Measurements from ENCODE around the gene OXT. TPM values are rescaled to one million over a fixed set of nuclear protein-coding genes. Genes with fewer than 3 reads are reported as not detected.

Gene OXT
- total RNA-seq, 1 experiment from 2014 or later: not detected

- H3K27me3 ChIP-seq (ENCODE audit: insufficient read depth, low read length): no peaks in the 10 kb centered on the region
- no peak overlapping the region for H2AFZ ChIP-seq (ENCODE audit: low read length)
- no peak for DNase-seq
- no peak overlapping the region for H3K4me2 ChIP-seq (ENCODE audit: insufficient read depth, insufficient read length, low read length)
- no peak overlapping the region for H3K9ac ChIP-seq (ENCODE audit: extremely low read depth, insufficient read length, low read length)
- H3K79me2 ChIP-seq (ENCODE audit: insufficient read depth, low read length): no peaks in the 10 kb centered on the region
- H3K56ac ChIP-seq (ENCODE audit: insufficient read length, low read depth, low read length): no peak overlapping the region
- no peaks in the 10 kb centered on the region for H3K9me3 Mint-ChIP-seq
- peak overlapping the region in 1 of 3 experiments; percentile 37; a peak in 2 of 7 replicates for H3K27ac Mint-ChIP-seq
- no peak overlapping the region for H2BK120ac ChIP-seq (ENCODE audit: low read depth, low read length, poor library complexity, severe bottlenecking)
- H2BK15ac ChIP-seq (ENCODE audit: low read depth, low read length): no peak overlapping the region
- no peak overlapping the region for H4K5ac ChIP-seq (ENCODE audit: insufficient read length, low read depth, low read length)
- no peak overlapping the region for H4K91ac ChIP-seq (ENCODE audit: insufficient read length, low read depth, low read length)
- H2AK5ac ChIP-seq (ENCODE audit: insufficient read length, low read length): no peak overlapping the region
- peaks cover 8% of the 10 kb centered on the region; the same call in 1 of the 2 replicates for H3K4me1 ChIP-seq (ENCODE audit: insufficient read depth, low read length)
- H3K27ac ChIP-seq (ENCODE audit: insufficient read length, low read depth, low read length): no peak overlapping the region
- H3K36me3 Mint-ChIP-seq (ENCODE audit: insufficient read depth in 1 of 3, low read depth in 3 of 3): peaks cover 18 to 61% (median 54%) of the 10 kb centered on the region in 3 experiments
- peaks cover 12 to 14% of the 10 kb centered on the region in 2 experiments for H3K4me1 Mint-ChIP-seq
- no peaks in the 10 kb centered on the region for H4K20me1 ChIP-seq (ENCODE audit: control insufficient read depth, insufficient read depth, insufficient read length)
- H3K27me3 Mint-ChIP-seq (ENCODE audit: low read depth): no peaks in the 10 kb centered on the region; the same call in 1 of the 2 replicates
- H3K23me2 ChIP-seq (ENCODE audit: insufficient read length, low read depth, low read length, poor library complexity, severe bottlenecking): no peaks in the 10 kb centered on the region
- H3K14ac ChIP-seq (ENCODE audit: insufficient read depth, low read length): no peak overlapping the region
- H3K79me1 ChIP-seq (ENCODE audit: insufficient read depth, low read depth, low read length, poor library complexity, severe bottlenecking): no peaks in the 10 kb centered on the region
- no peak overlapping the region for H3K4ac ChIP-seq (ENCODE audit: low read depth, low read length)
- H3T11ph ChIP-seq (ENCODE audit: low read length): no peak overlapping the region
- no peak overlapping the region for H3K4me3 Mint-ChIP-seq
- H2BK5ac ChIP-seq (ENCODE audit: insufficient read length, low read length): no peak overlapping the region
- no peaks in the 10 kb centered on the region for H3K9me3 ChIP-seq (ENCODE audit: control insufficient read depth, low read depth, low read length)
- no peak overlapping the region for H4K8ac ChIP-seq (replicated peaks; ENCODE audit: insufficient read length, low read depth, low read length)
- no peak overlapping the region for H2BK20ac ChIP-seq (ENCODE audit: low read depth, low read length, poor library complexity, severe bottlenecking)
- no peak overlapping the region for H3K23ac ChIP-seq (ENCODE audit: insufficient read length, low read depth, low read length)
- no CpG with 5 or more reads among the region's 4 CpGs for WGBS (ENCODE audit: extremely low coverage, insufficient read length, low lambda C conversion rate)
- no peak overlapping the region for H2BK12ac ChIP-seq (ENCODE audit: insufficient read length, low read depth, low read length)
- TF ChIP-seq CTCF (conservative IDR thresholded peaks at IDR 0.05): no peak
- no peak overlapping the region for H3K18ac ChIP-seq (ENCODE audit: insufficient read length, low read depth, low read length)
These were observed 32.0 kb upstream of the OXT start for GRCh38 chr20:3039426-3039825.
